NCI-H1105 treated with DMSO at 0.1 percent for 48 hours (cell line): ENCODE measurements around the gene PGAP3.
"Not testable (repeated sequence)": the region's sequence is repeated elsewhere in the genome, so short reads cannot be mapped to it uniquely, and the experiment has no call there.

ENCODE experiments used
- DNase-seq: peaks from one replicate; lab custom pipeline; 2025; lab: John Stamatoyannopoulos, UW

PGAP3 gene

GRCh38 chr17:39715375-39716072, 27.7 kb upstream of the PGAP3 start:
- no peak for DNase-seq

GRCh38 chr17:39714234-39714633, 26.4 kb upstream of the PGAP3 start:
- no peak for DNase-seq

DNA sequence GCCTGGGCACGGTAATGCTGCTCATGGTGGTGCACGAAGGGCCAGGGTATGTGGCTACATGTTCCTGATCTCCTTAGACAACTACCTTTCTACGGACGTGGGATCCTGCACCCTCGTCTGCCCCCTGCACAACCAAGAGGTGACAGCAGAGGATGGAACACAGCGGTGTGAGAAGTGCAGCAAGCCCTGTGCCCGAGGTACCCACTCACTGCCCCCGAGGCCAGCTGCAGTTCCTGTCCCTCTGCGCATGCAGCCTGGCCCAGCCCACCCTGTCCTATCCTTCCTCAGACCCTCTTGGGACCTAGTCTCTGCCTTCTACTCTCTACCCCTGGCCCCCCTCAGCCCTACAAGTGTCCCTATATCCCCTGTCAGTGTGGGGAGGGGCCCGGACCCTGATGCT, 24.0 kb upstream of the PGAP3 start:
- DNase-seq: no peak

GRCh38 chr17:39711071-39711470, 23.2 kb upstream of the PGAP3 start:
- DNase-seq: not testable (repeated sequence)

DNA sequence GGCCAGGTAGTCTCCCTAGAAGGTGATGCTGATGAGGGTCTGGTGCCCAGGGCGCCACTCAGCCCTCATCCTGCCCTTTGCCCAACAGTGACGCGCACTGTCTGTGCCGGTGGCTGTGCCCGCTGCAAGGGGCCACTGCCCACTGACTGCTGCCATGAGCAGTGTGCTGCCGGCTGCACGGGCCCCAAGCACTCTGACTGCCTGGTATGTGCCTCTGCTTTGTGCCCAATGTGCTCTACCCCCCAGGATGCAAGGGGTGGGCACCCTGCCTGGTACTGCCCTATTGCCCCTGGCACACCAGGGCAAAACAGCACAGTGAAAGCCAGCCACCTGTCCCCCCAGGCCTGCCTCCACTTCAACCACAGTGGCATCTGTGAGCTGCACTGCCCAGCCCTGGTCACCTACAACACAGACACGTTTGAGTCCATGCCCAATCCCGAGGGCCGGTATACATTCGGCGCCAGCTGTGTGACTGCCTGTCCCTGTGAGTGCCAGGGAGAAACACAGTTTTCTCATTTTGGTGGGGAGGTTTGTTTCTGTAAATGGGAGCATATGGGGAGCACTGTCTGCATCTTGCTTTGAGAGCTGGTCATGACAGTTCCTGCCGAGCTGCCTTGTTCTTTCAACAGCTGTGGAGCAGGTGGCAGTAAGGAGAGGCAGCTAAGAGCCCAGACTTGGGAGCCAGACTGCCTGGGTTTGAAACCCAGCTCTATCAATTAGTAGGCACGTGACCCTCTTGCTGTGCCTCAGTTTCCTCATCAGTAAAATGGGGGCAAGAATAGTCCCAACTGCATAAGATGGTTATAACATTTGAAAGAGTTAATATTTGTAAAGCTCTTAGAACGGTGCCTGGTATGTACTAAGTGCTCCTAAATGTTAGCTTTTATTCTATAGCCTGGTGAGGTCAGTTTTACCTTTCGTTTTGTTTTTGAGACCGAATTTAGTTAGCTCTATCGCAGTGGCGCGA, 22.4 kb upstream of the PGAP3 start:
- no peak for DNase-seq

DNA sequence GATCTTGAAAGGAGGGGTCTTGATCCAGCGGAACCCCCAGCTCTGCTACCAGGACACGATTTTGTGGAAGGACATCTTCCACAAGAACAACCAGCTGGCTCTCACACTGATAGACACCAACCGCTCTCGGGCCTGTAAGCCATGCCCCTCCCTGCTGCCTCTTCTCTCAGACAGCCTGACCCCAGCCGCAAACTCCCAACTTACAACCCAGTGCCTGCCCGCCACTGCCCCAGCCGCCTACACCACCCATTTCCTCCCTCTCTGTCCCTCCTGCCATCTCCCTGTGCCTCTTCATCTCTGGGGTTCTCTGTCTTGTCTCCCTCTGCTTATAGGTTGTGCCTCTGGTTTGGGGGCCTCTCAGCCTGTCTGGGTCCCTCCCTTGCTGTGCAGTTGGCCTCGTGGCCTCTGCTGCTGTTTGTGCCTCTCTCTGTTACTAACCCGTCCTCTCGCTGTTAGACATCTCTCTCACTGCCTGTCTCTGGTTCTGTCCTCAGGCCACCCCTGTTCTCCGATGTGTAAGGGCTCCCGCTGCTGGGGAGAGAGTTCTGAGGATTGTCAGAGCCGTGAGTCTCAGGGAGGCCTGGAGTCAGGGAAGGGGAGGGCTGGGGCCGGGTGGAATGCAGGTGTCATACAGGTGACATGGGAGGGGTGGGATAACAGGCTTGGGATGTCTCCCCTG, 21.6 kb upstream of the PGAP3 start:
- DNase-seq: no peak

DNA sequence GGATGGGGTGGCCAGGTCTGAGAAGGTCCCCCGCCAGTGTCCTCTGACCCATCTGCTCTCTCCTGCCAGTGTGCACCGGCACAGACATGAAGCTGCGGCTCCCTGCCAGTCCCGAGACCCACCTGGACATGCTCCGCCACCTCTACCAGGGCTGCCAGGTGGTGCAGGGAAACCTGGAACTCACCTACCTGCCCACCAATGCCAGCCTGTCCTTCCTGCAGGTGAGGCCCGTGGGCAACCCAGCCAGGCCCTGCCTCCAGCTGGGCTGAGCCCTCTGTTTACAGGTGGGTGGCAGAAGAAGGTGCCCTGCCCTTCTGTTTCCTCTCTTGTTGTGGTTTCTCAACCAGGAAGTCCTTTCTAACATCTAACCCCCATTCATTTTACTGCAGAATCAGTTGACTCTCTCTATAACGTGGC, 19.1 kb upstream of the PGAP3 start:
- no peak for DNase-seq

GRCh38 chr17:39706383-39706782, 18.5 kb upstream of the PGAP3 start:
- DNase-seq: no peak

GRCh38 chr17:39705786-39706348, 18.0 kb upstream of the PGAP3 start:
- DNase-seq: no peak

GRCh38 chr17:39704821-39705551, 17.1 kb upstream of the PGAP3 start:
- no peak for DNase-seq

GRCh38 chr17:39703913-39704312, 16.1 kb upstream of the PGAP3 start:
- DNase-seq: no peak

DNA sequence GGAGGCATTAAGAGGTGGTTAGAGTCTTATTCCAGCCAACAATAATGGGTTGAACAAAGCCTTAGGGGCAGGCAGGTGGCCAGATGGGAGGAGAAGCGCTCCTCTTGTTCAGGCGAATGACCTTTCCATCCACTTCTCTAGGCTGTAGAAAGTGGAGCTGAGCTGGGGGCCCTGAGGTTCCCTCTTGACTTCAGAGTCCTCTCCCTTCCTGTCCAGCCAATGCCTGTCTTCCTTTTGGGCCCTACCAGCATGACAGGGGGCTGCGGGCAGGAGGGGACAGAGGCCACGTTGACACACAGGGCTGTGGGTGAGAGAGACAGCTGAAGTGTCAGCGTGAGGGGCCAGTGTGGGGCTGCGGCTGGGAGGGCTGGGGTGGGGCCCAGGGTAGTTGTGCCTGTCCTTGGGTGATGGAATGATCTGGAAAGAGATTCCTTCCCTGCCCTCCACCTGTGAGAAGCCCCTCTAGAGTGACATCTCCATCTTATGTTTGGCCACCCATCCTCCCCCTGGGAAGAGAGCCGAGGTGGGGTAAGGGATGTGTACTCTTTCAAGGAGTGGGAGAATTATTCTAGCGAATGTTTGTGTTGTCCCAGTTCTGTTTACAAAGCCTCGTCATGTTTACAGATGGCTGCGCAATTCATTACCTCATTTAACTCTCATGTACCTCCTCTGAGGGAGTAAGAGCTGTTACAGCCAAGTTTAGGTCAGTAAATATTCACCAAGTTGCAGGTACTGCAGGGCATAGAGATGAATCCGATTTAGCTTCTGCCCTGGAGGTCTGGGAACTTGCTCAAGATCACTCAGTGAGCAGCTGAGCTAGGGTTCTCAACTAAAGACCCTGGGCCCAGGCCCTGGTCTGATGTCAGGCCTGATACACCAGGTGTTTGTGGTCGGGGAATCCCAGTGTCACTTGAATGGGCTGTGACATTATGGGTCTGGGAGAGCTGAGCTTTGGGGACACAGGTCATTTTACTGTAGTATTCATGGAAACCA, 15.3 kb upstream of the PGAP3 start:
- no peak for DNase-seq

DNA sequence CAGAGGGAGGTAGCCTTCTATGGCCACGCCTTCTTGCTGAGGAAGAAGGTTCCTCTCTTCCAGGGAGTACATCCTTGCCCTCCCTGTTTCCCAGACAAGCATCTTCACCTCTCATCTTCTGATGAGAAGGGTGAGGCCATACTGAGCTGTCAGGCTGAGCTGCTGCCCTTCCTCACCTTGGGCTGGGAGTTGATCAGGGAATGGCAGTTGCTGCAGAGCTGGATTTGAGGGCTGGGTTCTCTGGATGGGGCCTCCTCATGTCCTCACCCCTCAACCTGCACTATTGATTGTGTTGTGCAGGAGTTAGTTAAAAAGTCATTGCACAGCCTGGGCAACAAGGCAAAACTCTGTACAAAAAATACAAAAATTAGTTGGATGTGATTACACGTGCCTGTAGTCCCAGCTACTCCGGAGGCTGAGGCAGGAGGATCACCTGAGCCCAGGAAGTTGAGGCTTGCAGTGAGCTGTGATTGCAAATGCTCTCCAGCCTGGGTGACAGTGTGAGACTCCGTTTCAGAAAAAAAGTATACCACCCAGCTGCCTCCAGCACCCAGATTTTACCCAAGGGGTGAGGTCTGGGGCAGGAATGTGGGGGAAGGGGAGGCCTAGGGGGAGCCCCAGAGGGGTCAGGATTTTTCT, 14.0 kb upstream of the PGAP3 start:
- no peak for DNase-seq

DNA sequence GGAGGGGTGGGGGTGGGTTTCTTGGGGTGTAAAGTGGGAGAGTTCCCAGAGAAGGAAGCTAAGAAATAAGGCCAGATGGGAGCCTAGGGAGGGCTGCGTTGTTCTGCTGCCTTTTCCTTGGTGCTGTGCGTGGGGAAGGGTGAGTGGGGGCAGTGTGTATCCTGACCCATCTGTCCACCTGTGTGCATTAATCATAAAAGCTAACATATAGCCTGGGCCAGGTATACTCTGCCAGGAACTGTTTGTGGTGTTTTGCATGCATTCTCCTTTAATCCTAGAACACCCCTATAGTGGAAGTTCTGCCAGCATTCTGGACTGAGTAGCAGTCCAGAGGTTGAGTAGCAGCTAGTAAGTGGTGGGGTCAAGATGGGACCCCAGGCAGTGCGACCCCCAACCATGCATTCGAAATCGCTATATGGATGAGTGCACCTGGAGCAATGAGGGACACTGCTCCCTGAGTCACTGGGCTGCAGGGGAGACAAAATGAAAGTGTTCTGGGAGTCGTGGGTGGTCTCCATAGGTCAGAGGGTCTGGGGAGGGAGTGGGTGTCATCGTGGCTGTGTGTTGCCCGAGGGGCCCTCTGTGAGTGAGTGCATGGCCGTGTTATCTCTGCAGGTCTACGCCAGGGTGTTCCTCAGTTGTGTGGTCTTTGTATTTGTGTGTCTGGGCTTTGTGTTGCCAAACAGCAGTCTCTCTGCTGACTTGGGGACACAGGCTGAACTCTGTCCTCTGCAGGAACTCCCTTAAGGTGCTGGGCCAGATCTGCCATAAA, 13.3 kb upstream of the PGAP3 start:
- no peak for DNase-seq

GRCh38 chr17:39700148-39700987, 12.5 kb upstream of the PGAP3 start:
- no peak for DNase-seq

GRCh38 chr17:39699818-39700147, 11.9 kb upstream of the PGAP3 start, which contains the start of gene ERBB2:
TSS of gene ERBB2 (plus strand) at chr17:39700064. CDS start at chr17:39700239, 175 bp downstream.
- DNase-seq: no peak

DNA sequence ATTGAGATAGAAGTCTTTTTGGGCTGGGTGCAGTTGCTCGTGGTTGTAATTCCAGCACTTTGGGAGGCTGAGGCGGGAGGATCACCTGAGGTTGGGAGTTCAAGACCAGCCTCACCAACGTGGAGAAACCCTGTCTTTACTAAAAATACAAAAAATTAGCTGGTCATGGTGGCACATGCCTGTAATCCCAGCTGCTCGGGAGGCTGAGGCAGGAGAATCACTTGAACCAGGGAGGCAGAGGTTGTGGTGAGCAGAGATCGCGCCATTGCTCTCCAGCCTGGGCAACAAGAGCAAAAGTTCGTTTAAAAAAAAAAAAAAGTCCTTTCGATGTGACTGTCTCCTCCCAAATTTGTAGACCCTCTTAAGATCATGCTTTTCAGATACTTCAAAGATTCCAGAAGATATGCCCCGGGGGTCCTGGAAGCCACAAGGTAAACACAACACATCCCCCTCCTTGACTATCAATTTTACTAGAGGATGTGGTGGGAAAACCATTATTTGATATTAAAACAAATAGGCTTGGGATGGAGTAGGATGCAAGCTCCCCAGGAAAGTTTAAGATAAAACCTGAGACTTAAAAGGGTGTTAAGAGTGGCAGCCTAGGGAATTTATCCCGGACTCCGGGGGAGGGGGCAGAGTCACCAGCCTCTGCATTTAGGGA, 11.4 kb upstream of the PGAP3 start:
- DNase-seq: not testable (repeated sequence)

- no peak for DNase-seq
Observed at GRCh38 chr17:39697961-39698360, 10.1 kb upstream of the PGAP3 start.
